ENCODE data around the gene IKZF1.

IKZF1 gene

GRCh38 chr7:50391386-50391785 is 86.9 kb downstream of the IKZF1 start:
- no peak for TF ChIP-seq CTCF (IDR thresholded peaks at IDR 0.05; ENCODE audit: low read depth, low read length, missing control alignments)
- H3K4me3 ChIP-seq (replicated peaks; ENCODE audit: low read depth, low read length) = no peak overlapping the region
- DNase-seq (ENCODE audit: extremely low read depth, low read depth) = no peak

- no peak overlapping the region for H3K4me3 ChIP-seq (replicated peaks; ENCODE audit: low read depth, low read length)
- no peak for DNase-seq (ENCODE audit: extremely low read depth, low read depth)
Measured at GRCh38 chr7:50393076-50393475, 88.6 kb downstream of the IKZF1 start.

GRCh38 chr7:50393547-50394252 is 89.2 kb downstream of the IKZF1 start:
- H3K4me3 ChIP-seq (replicated peaks; ENCODE audit: low read depth, low read length) = no peak overlapping the region
- DNase-seq (ENCODE audit: extremely low read depth, low read depth) = no peak
- no peak for TF ChIP-seq CTCF (IDR thresholded peaks at IDR 0.05; ENCODE audit: low read depth, low read length, missing control alignments)

More at GRCh38 chr7:50393076-50393475, 88.6 kb downstream of the IKZF1 start:
- TF ChIP-seq CTCF (IDR thresholded peaks at IDR 0.05; ENCODE audit: low read depth, low read length, missing control alignments) = no peak

- no peak for DNase-seq (ENCODE audit: extremely low read depth, low read depth)
- H3K4me3 ChIP-seq (replicated peaks; ENCODE audit: low read depth, low read length) = no peak overlapping the region
- TF ChIP-seq CTCF (IDR thresholded peaks at IDR 0.05; ENCODE audit: low read depth, low read length, missing control alignments) = no peak
Measured at GRCh38 chr7:50394315-50394714, 89.8 kb downstream of the IKZF1 start.

GRCh38 chr7:50396856-50397255 is 92.3 kb downstream of the IKZF1 start:
- DNase-seq (ENCODE audit: extremely low read depth, low read depth) = no peak
- H3K4me3 ChIP-seq (replicated peaks; ENCODE audit: low read depth, low read length) = no peak overlapping the region

GRCh38 chr7:50397320-50397970 is 92.9 kb downstream of the IKZF1 start:
- TF ChIP-seq CTCF (IDR thresholded peaks at IDR 0.05; ENCODE audit: low read depth, low read length, missing control alignments) = no peak

More at GRCh38 chr7:50396856-50397255, 92.3 kb downstream of the IKZF1 start:
- TF ChIP-seq CTCF (IDR thresholded peaks at IDR 0.05; ENCODE audit: low read depth, low read length, missing control alignments) = no peak

More at GRCh38 chr7:50397320-50397970, 92.9 kb downstream of the IKZF1 start:
- no peak for DNase-seq (ENCODE audit: extremely low read depth, low read depth)
- H3K4me3 ChIP-seq (replicated peaks; ENCODE audit: low read depth, low read length) = no peak overlapping the region
